Chondrocyte (in vitro differentiated cells): Measurements from ENCODE around the gene DMBT1. TPM values are rescaled to one million over a fixed set of nuclear protein-coding genes. Genes with fewer than 3 reads are reported as not detected.

Experiments used
- DNase-seq: peaks from one replicate; pipeline ENCODE4 v3.0.0; 2021; ENCODE audit warnings: mixed read lengths, low spot score
- H3K27ac Mint-ChIP-seq: one replicate; pipeline ENCODE4 v1.8.0; 2021; ENCODE audit warnings: mild to moderate bottlenecking, moderate library complexity, mixed read lengths; ENCODE audit not compliant: unreplicated experiment
- H3K27me3 Mint-ChIP-seq: 2 replicates; pipeline ENCODE4 v1.8.0; 2021; ENCODE audit warnings: low read depth, mixed read lengths
- H3K36me3 Mint-ChIP-seq: 2 replicates; pipeline ENCODE4 v1.8.0; 2021; ENCODE audit warnings: low read depth, mixed read lengths
- H3K4me1 Mint-ChIP-seq: 2 replicates; pipeline ENCODE4 v1.8.0; 2021; ENCODE audit warnings: low read depth, mild to moderate bottlenecking, mixed read lengths
- H3K4me3 Mint-ChIP-seq: one replicate; pipeline ENCODE4 v1.8.0; 2021; ENCODE audit warnings: mild to moderate bottlenecking, moderate library complexity, mixed read lengths; ENCODE audit not compliant: unreplicated experiment
- H3K9me3 Mint-ChIP-seq: 2 replicates; pipeline ENCODE4 v1.8.0; 2021; ENCODE audit warnings: low read depth, mixed read lengths
- CTCF ChIP-seq: fragments of 200-600 bp; sonication (generic); IDR thresholded peaks from 2 replicates; pipeline ENCODE4 v1.5.0; 2021; ENCODE audit warnings: antibody characterized with exemption, mild to moderate bottlenecking, moderate library complexity
- total RNA-seq: library from RNA; stranded (reverse); gene quantifications from 3 replicates; pipeline ENCODE4 v1.2.1, GENCODE V29; 2021

Gene DMBT1
- total RNA-seq, 1 donor from 2014 or later: 0.17 TPM

DNA sequence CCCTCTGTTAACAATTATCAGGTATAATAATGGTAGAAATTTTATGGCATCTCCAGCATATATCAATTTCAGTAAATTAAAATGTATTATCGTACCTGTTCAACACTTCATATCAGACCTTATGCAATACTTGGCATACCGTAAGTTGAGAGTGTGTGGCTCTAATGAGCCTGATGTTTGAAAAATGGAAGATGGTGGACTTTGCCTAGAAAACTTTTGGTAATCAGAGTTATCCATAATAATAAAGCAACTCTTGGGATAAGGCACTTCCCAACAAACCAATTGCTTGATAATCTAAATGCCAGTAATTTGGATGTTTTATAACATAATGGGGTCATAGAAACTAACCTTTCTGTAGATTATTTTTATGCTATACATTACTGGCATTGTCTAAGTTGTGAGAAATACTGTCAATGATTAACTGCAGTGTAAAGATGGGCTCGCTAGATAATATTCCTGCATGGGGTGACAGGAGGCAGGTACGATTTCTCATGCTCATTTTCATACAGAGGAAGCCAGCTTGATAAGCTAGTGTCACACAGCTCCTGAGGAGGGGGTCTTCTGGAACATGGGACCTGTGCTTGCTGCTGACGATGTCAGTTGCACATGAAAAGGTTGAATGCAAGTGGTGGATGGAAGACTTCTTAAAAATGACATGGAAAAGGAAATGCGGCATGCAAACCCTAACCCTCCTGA is 27.8 kb upstream of the DMBT1 start:
- H3K4me1 Mint-ChIP-seq: peaks cover 10% of the 10 kb centered on the region
- H3K4me3 Mint-ChIP-seq: no peak overlapping the region
- H3K36me3 Mint-ChIP-seq: no peaks in the 10 kb centered on the region
- TF ChIP-seq CTCF: no peak
- no peak overlapping the region for H3K27ac Mint-ChIP-seq
- no peak for DNase-seq
- H3K27me3 Mint-ChIP-seq: peaks cover 7% of the 10 kb centered on the region
- peaks cover 6% of the 10 kb centered on the region for H3K9me3 Mint-ChIP-seq

- no peak overlapping the region for H3K27ac Mint-ChIP-seq
- no peak for DNase-seq
- H3K4me1 Mint-ChIP-seq: no peaks in the 10 kb centered on the region
- peaks cover 11% of the 10 kb centered on the region for H3K27me3 Mint-ChIP-seq
- H3K4me3 Mint-ChIP-seq: no peak overlapping the region
- no peaks in the 10 kb centered on the region for H3K36me3 Mint-ChIP-seq
- no peak for TF ChIP-seq CTCF
- peaks cover 3% of the 10 kb centered on the region for H3K9me3 Mint-ChIP-seq
Measured at GRCh38 chr10:122537545-122537944, 23.0 kb upstream of the DMBT1 start.

DNA sequence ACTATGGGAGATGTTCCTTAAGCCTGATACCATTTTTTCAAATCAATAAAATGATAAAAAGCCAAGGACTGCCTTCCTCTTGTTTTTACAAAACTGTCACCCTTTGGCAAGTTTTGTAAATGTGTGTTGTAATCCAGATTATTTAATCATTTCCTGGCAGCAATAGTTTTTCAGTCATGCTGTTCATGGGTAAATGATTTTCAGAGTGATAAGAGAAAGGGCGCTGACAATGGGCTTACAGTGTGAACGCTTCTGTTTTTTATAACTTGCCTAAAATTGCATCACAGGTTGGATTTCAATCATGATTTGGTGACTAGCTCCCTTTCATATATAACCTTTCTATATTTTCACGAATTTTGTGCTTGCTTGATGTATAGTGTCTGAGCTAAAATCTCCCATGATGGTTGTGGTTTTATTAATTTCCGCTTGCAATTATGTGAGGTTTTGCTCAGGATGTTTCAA is 19.0 kb upstream of the DMBT1 start:
- peaks cover 15% of the 10 kb centered on the region for H3K27me3 Mint-ChIP-seq
- no peak for TF ChIP-seq CTCF
- H3K4me1 Mint-ChIP-seq: no peaks in the 10 kb centered on the region
- peaks cover 3% of the 10 kb centered on the region for H3K9me3 Mint-ChIP-seq
- H3K27ac Mint-ChIP-seq: no peak overlapping the region
- no peak for DNase-seq
- no peaks in the 10 kb centered on the region for H3K36me3 Mint-ChIP-seq
- H3K4me3 Mint-ChIP-seq: no peak overlapping the region

- Mint-ChIP-seq H3K9me3 (no peaks in the 10 kb centered on the region), H3K36me3 (no peaks in the 10 kb centered on the region), H3K4me1 (no peaks in the 10 kb centered on the region), H3K4me3 (no peak overlapping the region), H3K27me3 (peaks cover 15% of the 10 kb centered on the region), H3K27ac (no peak overlapping the region)
- no peak for DNase-seq
- no peak for TF ChIP-seq CTCF
Measured at GRCh38 chr10:122543676-122544445, 16.7 kb upstream of the DMBT1 start.

DNA sequence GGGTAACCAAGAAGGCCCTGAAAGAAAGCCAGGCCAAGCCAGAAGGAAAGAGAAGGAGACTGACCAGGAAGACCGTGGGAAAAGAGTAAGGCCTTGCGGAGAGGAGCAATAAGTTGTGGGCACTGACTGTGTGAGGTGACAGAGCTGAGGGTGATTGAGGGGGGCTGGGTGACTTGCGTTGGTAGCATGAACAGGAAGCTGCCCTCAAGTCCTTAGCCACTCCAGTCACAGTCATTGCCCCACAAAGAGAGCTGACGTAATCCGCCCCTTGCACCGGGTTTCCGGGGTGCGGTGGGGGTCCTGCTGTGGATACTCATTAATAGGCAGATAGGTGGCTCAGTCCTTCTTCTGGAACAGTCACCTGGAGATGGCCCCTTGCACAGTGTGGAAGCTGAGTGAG is 16.1 kb upstream of the DMBT1 start:
- peaks cover 13% of the 10 kb centered on the region for H3K27me3 Mint-ChIP-seq
- no peak for DNase-seq

More for the DNA sequence above, 16.1 kb upstream of the DMBT1 start:
- Mint-ChIP-seq H3K4me1 (peaks cover under 1% of the 10 kb centered on the region), H3K4me3 (no peak overlapping the region), H3K36me3 (no peaks in the 10 kb centered on the region), H3K27ac (no peak overlapping the region), H3K9me3 (no peaks in the 10 kb centered on the region)
- no peak for TF ChIP-seq CTCF
